Measurements from ENCODE around the gene TMEM116.

DNA sequence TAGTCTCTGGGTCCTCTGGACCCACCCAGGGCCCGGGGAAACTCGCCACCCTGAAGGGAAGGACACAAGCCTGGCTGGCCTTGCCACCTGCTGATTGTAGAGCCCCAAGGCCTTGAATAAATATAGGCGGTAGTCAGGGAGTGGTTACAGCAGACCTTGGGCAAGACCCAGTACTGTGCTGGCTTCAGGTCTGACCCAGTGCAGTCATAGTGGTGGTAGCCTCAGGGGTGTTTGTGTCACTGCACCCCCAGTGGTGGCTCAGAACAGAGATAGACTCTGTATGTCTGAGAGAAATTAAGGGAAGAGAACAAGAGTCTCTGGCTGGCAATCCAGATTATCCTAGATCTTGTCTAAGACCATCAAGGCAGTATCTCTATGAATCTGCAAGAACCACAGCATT lies 107.5 kb downstream of the TMEM116 start:
- no peak for TF ChIP-seq POLR2AphosphoS5 (IDR thresholded peaks at IDR 0.05; ENCODE audit: low read depth, low read length)
- no peak for TF ChIP-seq POLR2A (IDR thresholded peaks at IDR 0.05; ENCODE audit: low read depth, low read length)
- no peak for TF ChIP-seq TAF1 (IDR thresholded peaks at IDR 0.05; ENCODE audit: low read depth, low read length)
- TF ChIP-seq SPI1 (IDR thresholded peaks at IDR 0.05; ENCODE audit: low read depth, low read length): no peak
